Panc1 (cell line): ENCODE results near the gene SMTNL1.

Source experiments
- POLR2AphosphoS5 ChIP-seq: IDR thresholded peaks from 2 replicates; pipeline ENCODE4 v1.6.1; 2012; ENCODE audit warnings: mild to moderate bottlenecking, low read depth, low read length, moderate library complexity
- SIN3A ChIP-seq: IDR thresholded peaks from 2 replicates; pipeline ENCODE4 v1.6.1; 2012; ENCODE audit warnings: low read depth, mild to moderate bottlenecking, low read length, moderate library complexity, borderline replicate concordance; ENCODE audit not compliant: insufficient read depth
- TCF7L2 ChIP-seq: IDR thresholded peaks from 2 replicates; pipeline ENCODE4 v1.6.1; 2011; ENCODE audit warnings: mild to moderate bottlenecking, low read depth, low read length, inconsistent platforms
- TF ChIP-seq, protein P1 (sequence below): fragments of 450-650 bp; IDR thresholded peaks from 2 replicates; pipeline ENCODE4 v1.5.1; 2017; ENCODE audit warnings: mild to moderate bottlenecking
- TF ChIP-seq, protein P2 (sequence below), 2 experiments: IDR thresholded peaks; 2 replicates each; pipeline ENCODE4 v1.6.1; 2011 to 2012; ENCODE audit warnings: low read depth in 2 of 2, control low read depth in 1 of 2, low read length in 1 of 2, mild to moderate bottlenecking in 1 of 2, moderate library complexity in 1 of 2; ENCODE audit not compliant: insufficient read depth in 1 of 2

DNA sequence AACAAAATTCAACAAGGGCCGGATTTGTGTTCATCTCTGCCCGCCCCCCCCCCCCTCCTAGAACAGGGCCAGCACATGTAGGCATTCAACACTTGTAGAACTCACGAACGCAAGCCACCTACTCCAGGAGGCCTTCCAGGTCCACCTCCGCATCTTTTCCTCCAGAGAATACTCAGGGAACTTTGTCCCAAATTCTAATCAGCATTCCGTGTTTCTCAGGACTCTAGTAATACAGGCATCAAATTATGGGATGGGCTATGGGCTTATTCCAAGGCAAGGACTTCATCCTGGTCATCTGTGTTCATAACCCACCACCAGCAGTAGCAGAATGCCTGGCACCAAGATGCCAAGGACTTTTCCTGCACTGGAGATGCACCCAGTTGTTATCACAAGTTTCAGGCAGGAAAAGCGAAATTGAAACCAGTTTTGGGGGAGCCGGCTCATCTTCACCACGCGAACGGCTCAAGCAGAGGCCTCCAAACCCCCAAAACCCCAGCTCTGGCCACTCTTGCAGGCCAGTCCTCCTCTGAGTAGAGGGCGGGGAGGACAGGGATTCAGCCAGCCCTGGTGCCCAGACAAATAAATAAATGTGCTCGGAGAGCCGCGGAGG, 29.6 kb downstream of the SMTNL1 start:
- TF ChIP-seq, protein P1, sequence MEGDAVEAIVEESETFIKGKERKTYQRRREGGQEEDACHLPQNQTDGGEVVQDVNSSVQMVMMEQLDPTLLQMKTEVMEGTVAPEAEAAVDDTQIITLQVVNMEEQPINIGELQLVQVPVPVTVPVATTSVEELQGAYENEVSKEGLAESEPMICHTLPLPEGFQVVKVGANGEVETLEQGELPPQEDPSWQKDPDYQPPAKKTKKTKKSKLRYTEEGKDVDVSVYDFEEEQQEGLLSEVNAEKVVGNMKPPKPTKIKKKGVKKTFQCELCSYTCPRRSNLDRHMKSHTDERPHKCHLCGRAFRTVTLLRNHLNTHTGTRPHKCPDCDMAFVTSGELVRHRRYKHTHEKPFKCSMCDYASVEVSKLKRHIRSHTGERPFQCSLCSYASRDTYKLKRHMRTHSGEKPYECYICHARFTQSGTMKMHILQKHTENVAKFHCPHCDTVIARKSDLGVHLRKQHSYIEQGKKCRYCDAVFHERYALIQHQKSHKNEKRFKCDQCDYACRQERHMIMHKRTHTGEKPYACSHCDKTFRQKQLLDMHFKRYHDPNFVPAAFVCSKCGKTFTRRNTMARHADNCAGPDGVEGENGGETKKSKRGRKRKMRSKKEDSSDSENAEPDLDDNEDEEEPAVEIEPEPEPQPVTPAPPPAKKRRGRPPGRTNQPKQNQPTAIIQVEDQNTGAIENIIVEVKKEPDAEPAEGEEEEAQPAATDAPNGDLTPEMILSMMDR = no peak
- TF ChIP-seq TCF7L2 = no peak
- no peak for TF ChIP-seq POLR2AphosphoS5
- TF ChIP-seq, protein P2, sequence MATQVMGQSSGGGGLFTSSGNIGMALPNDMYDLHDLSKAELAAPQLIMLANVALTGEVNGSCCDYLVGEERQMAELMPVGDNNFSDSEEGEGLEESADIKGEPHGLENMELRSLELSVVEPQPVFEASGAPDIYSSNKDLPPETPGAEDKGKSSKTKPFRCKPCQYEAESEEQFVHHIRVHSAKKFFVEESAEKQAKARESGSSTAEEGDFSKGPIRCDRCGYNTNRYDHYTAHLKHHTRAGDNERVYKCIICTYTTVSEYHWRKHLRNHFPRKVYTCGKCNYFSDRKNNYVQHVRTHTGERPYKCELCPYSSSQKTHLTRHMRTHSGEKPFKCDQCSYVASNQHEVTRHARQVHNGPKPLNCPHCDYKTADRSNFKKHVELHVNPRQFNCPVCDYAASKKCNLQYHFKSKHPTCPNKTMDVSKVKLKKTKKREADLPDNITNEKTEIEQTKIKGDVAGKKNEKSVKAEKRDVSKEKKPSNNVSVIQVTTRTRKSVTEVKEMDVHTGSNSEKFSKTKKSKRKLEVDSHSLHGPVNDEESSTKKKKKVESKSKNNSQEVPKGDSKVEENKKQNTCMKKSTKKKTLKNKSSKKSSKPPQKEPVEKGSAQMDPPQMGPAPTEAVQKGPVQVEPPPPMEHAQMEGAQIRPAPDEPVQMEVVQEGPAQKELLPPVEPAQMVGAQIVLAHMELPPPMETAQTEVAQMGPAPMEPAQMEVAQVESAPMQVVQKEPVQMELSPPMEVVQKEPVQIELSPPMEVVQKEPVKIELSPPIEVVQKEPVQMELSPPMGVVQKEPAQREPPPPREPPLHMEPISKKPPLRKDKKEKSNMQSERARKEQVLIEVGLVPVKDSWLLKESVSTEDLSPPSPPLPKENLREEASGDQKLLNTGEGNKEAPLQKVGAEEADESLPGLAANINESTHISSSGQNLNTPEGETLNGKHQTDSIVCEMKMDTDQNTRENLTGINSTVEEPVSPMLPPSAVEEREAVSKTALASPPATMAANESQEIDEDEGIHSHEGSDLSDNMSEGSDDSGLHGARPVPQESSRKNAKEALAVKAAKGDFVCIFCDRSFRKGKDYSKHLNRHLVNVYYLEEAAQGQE (IDR thresholded peaks at IDR 0.05; ENCODE audit: insufficient read depth in 1 of 2, low read depth in 2 of 2, low read length in 1 of 2) = no peak
- TF ChIP-seq SIN3A = no peak
